HCT116 (cell line): ENCODE data around the gene SUN5. TPM values are rescaled to one million over a fixed set of nuclear protein-coding genes. Genes with fewer than 3 reads are reported as not detected.

Experiments used
- ATAC-seq: fragments of 200-7000 bp; cut with Tn5 transposase; 2 replicates; pipeline ENCODE4 v1.9.1; 2020; ENCODE audit warnings: mild to moderate bottlenecking, moderate library complexity
- BruUV-seq: library from RNA; stranded (reverse); fragments of 400-500 nt; replicated peaks from 2 replicates; lab custom pipeline; 2021; lab: Mats Ljungman, UMichigan
- CTCF ChIA-PET: fragments of 300-600 bp; sonication (Branson Sonifier 250); formaldehyde crosslinking; loops from one replicate; lab custom pipeline; 2021; ENCODE audit warnings: antibody characterized with exemption; lab: Charles Lee
- POLR2A ChIA-PET: fragments of 300-600, 350-600 bp; sonication (Branson Sonifier 250); formaldehyde crosslinking; loops from one replicate; lab custom pipeline; 2021; ENCODE audit warnings: antibody characterized with exemption; lab: Charles Lee
- RAD21 ChIA-PET, 2 experiments: fragments of 300-600 bp; sonication (Branson Sonifier 250); formaldehyde crosslinking; loops; one replicate each; lab custom pipeline; 2023; ENCODE audit warnings: low total read pairs in 2 of 2; ENCODE audit not compliant: uncharacterized antibody in 2 of 2, unreplicated experiment in 2 of 2, low non-redundant PET in 1 of 2; lab: Charles Lee
- DNase-seq: peaks from one replicate; pipeline ENCODE4 v3.0.0-alpha.2; 2010; ENCODE audit warnings: low read depth, low spot score
- H2AFZ ChIP-seq: fragments of 200-600 bp; shearing (Covaris generic), sonication (generic); 2 replicates; pipeline ENCODE4 v1.6.1; 2017; ENCODE audit warnings: low read depth, mixed run types, mixed read lengths, antibody characterized with exemption, low read length; ENCODE audit not compliant: poor library complexity, severe bottlenecking
- H3K27ac ChIP-seq: 2 replicates; pipeline ENCODE4 v1.5.1; 2012; ENCODE audit warnings: low read depth, low read length
- H3K27me3 ChIP-seq: fragments of 200-600 bp; sonication (generic); 2 replicates; pipeline ENCODE4 v1.6.1; 2016; ENCODE audit warnings: mixed run types, low read length, mixed read lengths; ENCODE audit not compliant: insufficient read depth
- H3K36me3 ChIP-seq, 2 experiments: fragments of 200-500 bp in 1 of 2; fragments of 200-600 bp in 1 of 2; sonication (Bioruptor generic) in 1 of 2; sonication (generic) in 1 of 2; 2 replicates each; pipeline versions ENCODE4 v1.5.1 to v1.6.1; 2014 to 2016; ENCODE audit warnings: low read length in 2 of 2, inconsistent platforms in 1 of 2, mixed read lengths in 1 of 2, mixed run types in 1 of 2; ENCODE audit not compliant: insufficient read depth in 2 of 2, control insufficient read depth in 1 of 2
- H3K4me1 ChIP-seq, 2 experiments: fragments of 200-600 bp in 1 of 2; sonication (generic) in 1 of 2; 2 replicates each; pipeline versions ENCODE4 v1.5.1 to v1.6.1; 2012 to 2017; ENCODE audit warnings: low read length in 2 of 2, inconsistent platforms in 1 of 2, mild to moderate bottlenecking in 1 of 2, mixed read lengths in 1 of 2, mixed run types in 1 of 2, moderate library complexity in 1 of 2; ENCODE audit not compliant: insufficient read depth in 2 of 2, control insufficient read depth in 1 of 2
- H3K4me2 ChIP-seq: fragments of 200-600 bp; sonication (generic); 2 replicates; pipeline ENCODE4 v1.6.1; 2017; ENCODE audit warnings: mixed run types, low read length, mixed read lengths
- H3K4me3 ChIP-seq, 2 experiments: fragments of 200-600 bp in 1 of 2; sonication (generic) in 1 of 2; replicated peaks in 1 of 2; 2 replicates each; pipeline ENCODE4 v1.5.1; 2011 to 2016; ENCODE audit warnings: low read length in 2 of 2, control low read depth in 1 of 2, low read depth in 1 of 2, mild to moderate bottlenecking in 1 of 2, mixed read lengths in 1 of 2, mixed run types in 1 of 2
- H3K79me2 ChIP-seq: fragments of 200-600 bp; sonication (generic); 2 replicates; pipeline ENCODE4 v1.6.1; 2017; ENCODE audit warnings: mild to moderate bottlenecking, mixed run types, low read length, moderate library complexity, mixed read lengths; ENCODE audit not compliant: insufficient read depth
- H3K9ac ChIP-seq: fragments of 200-600 bp; sonication (generic); 2 replicates; pipeline ENCODE4 v1.6.1; 2016; ENCODE audit warnings: low read length, mixed read lengths
- H3K9me2 ChIP-seq: fragments of 200-600 bp; sonication (generic), shearing (Covaris generic); 2 replicates; pipeline ENCODE4 v1.6.1; 2017; ENCODE audit warnings: mixed run types, mild to moderate bottlenecking, moderate library complexity; ENCODE audit not compliant: insufficient read depth
- H3K9me3 ChIP-seq, 2 experiments: fragments of 200-500 bp in 1 of 2; fragments of 200-600 bp in 1 of 2; sonication (Bioruptor generic) in 1 of 2; sonication (generic) in 1 of 2; 2 replicates each; pipeline ENCODE4 v1.6.1; 2014 to 2017; ENCODE audit warnings: low read length in 2 of 2, mixed read lengths in 2 of 2, inconsistent platforms in 1 of 2, low read depth in 1 of 2, mild to moderate bottlenecking in 1 of 2, mixed run types in 1 of 2, moderate library complexity in 1 of 2; ENCODE audit not compliant: control insufficient read depth in 1 of 2, insufficient read depth in 1 of 2
- H4K20me1 ChIP-seq: fragments of 200-600 bp; sonication (generic), shearing (Covaris generic); 2 replicates; pipeline ENCODE4 v1.6.1; 2017; ENCODE audit warnings: mixed run types, mild to moderate bottlenecking, moderate library complexity; ENCODE audit not compliant: insufficient read depth
- ATF3 ChIP-seq: IDR thresholded peaks from 2 replicates; pipeline ENCODE4 v1.6.1; 2012
- CEBPB ChIP-seq: IDR thresholded peaks from 2 replicates; pipeline ENCODE4 v1.6.1; 2012; ENCODE audit warnings: low read depth
- MAX ChIP-seq: IDR thresholded peaks from 2 replicates; pipeline ENCODE4 v1.6.1; 2012
- SRF ChIP-seq: IDR thresholded peaks from 2 replicates; pipeline ENCODE4 v1.6.1; 2012; ENCODE audit warnings: low read depth
- ZFX ChIP-seq: fragments of 450-650 bp; IDR thresholded peaks from 2 replicates; pipeline ENCODE4 v1.6.1; 2017
- intact Hi-C: fragments of 100-400 bp; cut with micrococcal nuclease; formaldehyde crosslinking; loops from 2 replicates; pipeline ENCODE4 v1.10.0; 2022
- total RNA-seq: library from RNA; stranded (reverse); gene quantifications from one replicate; pipeline ENCODE4 v1.2.1, GENCODE V29; 2021; ENCODE audit not compliant: unreplicated experiment
- TF ChIP-seq, protein P1 (sequence below): IDR thresholded peaks from 2 replicates; pipeline ENCODE4 v1.6.1; 2012; ENCODE audit warnings: low read depth

Gene SUN5
- total RNA-seq, 1 experiment from 2014 or later: not detected

DNA sequence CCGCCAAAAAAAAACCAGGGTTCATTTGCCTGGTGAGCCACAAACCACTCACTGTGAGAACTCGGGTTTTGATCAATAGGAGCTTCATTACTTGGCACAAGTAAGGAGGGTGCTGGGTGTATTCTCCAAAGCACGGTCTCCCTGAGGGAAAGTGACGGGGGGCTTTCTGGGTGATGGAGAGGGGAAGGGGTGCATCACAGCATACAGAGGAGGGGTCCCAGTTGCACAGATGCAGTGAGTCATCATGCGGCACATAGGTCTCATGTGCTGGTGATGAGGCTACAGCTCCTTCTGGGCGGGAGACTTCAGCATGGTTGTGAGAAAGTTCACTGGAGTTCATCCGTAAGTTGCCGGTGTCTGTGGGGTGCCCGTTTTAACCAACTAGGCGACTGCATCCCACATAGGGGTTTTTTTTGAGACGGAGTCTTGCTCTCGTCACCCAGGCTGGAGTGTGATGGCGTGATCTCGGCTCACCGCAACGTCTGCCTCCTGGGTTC, 36.2 kb downstream of the SUN5 start:
- ATAC-seq: no peak
- Histone ChIP-seq H2AFZ (no peak overlapping the region), H3K9me3 (no peaks in the 10 kb centered on the region), H3K4me2 (no peak overlapping the region)
- POLR2A ChIA-PET: no interaction called here
- CTCF ChIA-PET: no interaction called here
- no peak for TF ChIP-seq ZFX
- no peak for TF ChIP-seq MAX
- TF ChIP-seq, protein P1, sequence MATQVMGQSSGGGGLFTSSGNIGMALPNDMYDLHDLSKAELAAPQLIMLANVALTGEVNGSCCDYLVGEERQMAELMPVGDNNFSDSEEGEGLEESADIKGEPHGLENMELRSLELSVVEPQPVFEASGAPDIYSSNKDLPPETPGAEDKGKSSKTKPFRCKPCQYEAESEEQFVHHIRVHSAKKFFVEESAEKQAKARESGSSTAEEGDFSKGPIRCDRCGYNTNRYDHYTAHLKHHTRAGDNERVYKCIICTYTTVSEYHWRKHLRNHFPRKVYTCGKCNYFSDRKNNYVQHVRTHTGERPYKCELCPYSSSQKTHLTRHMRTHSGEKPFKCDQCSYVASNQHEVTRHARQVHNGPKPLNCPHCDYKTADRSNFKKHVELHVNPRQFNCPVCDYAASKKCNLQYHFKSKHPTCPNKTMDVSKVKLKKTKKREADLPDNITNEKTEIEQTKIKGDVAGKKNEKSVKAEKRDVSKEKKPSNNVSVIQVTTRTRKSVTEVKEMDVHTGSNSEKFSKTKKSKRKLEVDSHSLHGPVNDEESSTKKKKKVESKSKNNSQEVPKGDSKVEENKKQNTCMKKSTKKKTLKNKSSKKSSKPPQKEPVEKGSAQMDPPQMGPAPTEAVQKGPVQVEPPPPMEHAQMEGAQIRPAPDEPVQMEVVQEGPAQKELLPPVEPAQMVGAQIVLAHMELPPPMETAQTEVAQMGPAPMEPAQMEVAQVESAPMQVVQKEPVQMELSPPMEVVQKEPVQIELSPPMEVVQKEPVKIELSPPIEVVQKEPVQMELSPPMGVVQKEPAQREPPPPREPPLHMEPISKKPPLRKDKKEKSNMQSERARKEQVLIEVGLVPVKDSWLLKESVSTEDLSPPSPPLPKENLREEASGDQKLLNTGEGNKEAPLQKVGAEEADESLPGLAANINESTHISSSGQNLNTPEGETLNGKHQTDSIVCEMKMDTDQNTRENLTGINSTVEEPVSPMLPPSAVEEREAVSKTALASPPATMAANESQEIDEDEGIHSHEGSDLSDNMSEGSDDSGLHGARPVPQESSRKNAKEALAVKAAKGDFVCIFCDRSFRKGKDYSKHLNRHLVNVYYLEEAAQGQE: no peak
- TF ChIP-seq ATF3: no peak
- TF ChIP-seq SRF: no peak
- no peak for TF ChIP-seq CEBPB
- TF ChIP-seq, all 23 proteins: peak for 0
- DNase-seq: no peak
- no peaks in the 10 kb centered on the region for H3K27me3 ChIP-seq
- H3K9me2 ChIP-seq: no peaks in the 10 kb centered on the region
- no peaks in the 10 kb centered on the region for H3K4me1 ChIP-seq
- BruUV-seq: no TSS peak
- H3K4me3 ChIP-seq: no peak overlapping the region
- H3K79me2 ChIP-seq: no peaks in the 10 kb centered on the region
- no peak overlapping the region for H3K27ac ChIP-seq
- RAD21 ChIA-PET: no interaction called here
- intact Hi-C loops: no loop called here
- H3K36me3 ChIP-seq: no peaks in the 10 kb centered on the region
- H4K20me1 ChIP-seq: no peaks in the 10 kb centered on the region
- H3K9ac ChIP-seq: no peak overlapping the region
